Endothelial cell of umbilical vein (primary cell): Measurements from ENCODE around the gene FKBP6. TPM values are rescaled to one million over a fixed set of nuclear protein-coding genes. Genes with fewer than 3 reads are reported as not detected.

ENCODE experiments used
- BruUV-seq: library from RNA; stranded (reverse); fragments of 400-500 nt; replicated peaks from 2 replicates; lab custom pipeline; 2021; lab: Mats Ljungman, UMichigan
- CTCF ChIA-PET: fragments of 300-600, 350-600 bp; sonication (Branson Sonifier 250); formaldehyde crosslinking; loops from one replicate; lab custom pipeline; 2021; ENCODE audit warnings: antibody characterized with exemption, inconsistent platforms; lab: Charles Lee
- POLR2A ChIA-PET: fragments of 300-600, 350-600 bp; sonication (Branson Sonifier 250); formaldehyde crosslinking; loops from one replicate; lab custom pipeline; 2021; ENCODE audit warnings: antibody characterized with exemption, inconsistent platforms; lab: Charles Lee
- DNase-seq: peaks from one replicate; pipeline ENCODE4 v3.0.0-alpha.2; 2011; ENCODE audit warnings: low read depth, low spot score
- FAIRE-seq: peaks from 2 replicates; lab custom pipeline; 2011; peaks lifted over from hg19 to GRCh38; lab: Jason Lieb, UNC
- H2AFZ ChIP-seq: 2 replicates; pipeline ENCODE4 v1.6.0; 2012; ENCODE audit warnings: low read depth, low read length, control low read depth, inconsistent platforms
- H3K27ac ChIP-seq: 2 replicates; pipeline ENCODE4 v1.5.1; 2011; ENCODE audit warnings: low read depth, mild to moderate bottlenecking, control low read depth, low read length, moderate library complexity; ENCODE audit not compliant: insufficient read depth
- H3K27me3 ChIP-seq, 2 experiments: 2 replicates each; pipeline versions ENCODE4 v1.6.0 to v1.6.1; 2011; ENCODE audit warnings: low read length in 2 of 2, mixed read lengths in 1 of 2; ENCODE audit not compliant: control insufficient read depth in 2 of 2, insufficient read depth in 2 of 2
- H3K36me3 ChIP-seq, 2 experiments: 2 replicates in 1 of 2; 3 replicates in 1 of 2; pipeline ENCODE4 v1.5.1; 2011; ENCODE audit warnings: low read length in 2 of 2, mild to moderate bottlenecking in 1 of 2, moderate library complexity in 1 of 2; ENCODE audit not compliant: control insufficient read depth in 2 of 2, insufficient read depth in 2 of 2; ENCODE audit errors: extremely low read depth in 1 of 2
- H3K4me1 ChIP-seq: 3 replicates; pipeline ENCODE4 v1.5.1; 2011; ENCODE audit warnings: mild to moderate bottlenecking, low read length; ENCODE audit not compliant: control insufficient read depth, insufficient read depth; ENCODE audit errors: extremely low read depth
- H3K4me2 ChIP-seq: 2 replicates; pipeline ENCODE4 v1.6.1; 2011; ENCODE audit warnings: low read length, control low read depth, mixed read lengths; ENCODE audit not compliant: insufficient read depth
- H3K4me3 ChIP-seq, 3 experiments: fragments of 200-600 bp in 1 of 3; sonication (generic), shearing (Covaris generic) in 1 of 3; replicated peaks in 1 of 3; 2 replicates each; pipeline ENCODE4 v1.5.1; 2011 to 2016; ENCODE audit warnings: control low read depth in 3 of 3, low read length in 3 of 3, mild to moderate bottlenecking in 2 of 3, inconsistent platforms in 1 of 3, low read depth in 1 of 3, moderate library complexity in 1 of 3; ENCODE audit not compliant: insufficient read depth in 1 of 3
- H3K79me2 ChIP-seq: 2 replicates; pipeline ENCODE4 v1.6.0; 2012; ENCODE audit warnings: low read length, inconsistent platforms; ENCODE audit not compliant: control insufficient read depth, insufficient read depth
- H3K9ac ChIP-seq: replicated peaks from 2 replicates; pipeline ENCODE3; 2011; ENCODE audit warnings: low read length, control low read depth; ENCODE audit not compliant: insufficient read depth; ENCODE audit errors: extremely low read depth
- H3K9me1 ChIP-seq: replicated peaks from 3 replicates; pipeline ENCODE4 v1.6.0; 2011; ENCODE audit warnings: mild to moderate bottlenecking, low read length; ENCODE audit not compliant: control insufficient read depth, insufficient read depth; ENCODE audit errors: extremely low read depth
- H3K9me3 ChIP-seq: replicated peaks from 2 replicates; pipeline ENCODE4 v1.5.1; 2012; ENCODE audit warnings: low read length, inconsistent platforms; ENCODE audit not compliant: control insufficient read depth, insufficient read depth
- H4K20me1 ChIP-seq: replicated peaks from 2 replicates; pipeline ENCODE3; 2011; ENCODE audit warnings: mild to moderate bottlenecking, low read length; ENCODE audit not compliant: control insufficient read depth, insufficient read depth; ENCODE audit errors: extremely low read depth
- CTCF ChIP-seq, 2 donors: IDR thresholded peaks; 1 replicate in 1 of 2; 2 replicates in 1 of 2; pipeline ENCODE4 v1.5.1; 2011; ENCODE audit warnings: low read length in 2 of 2, mild to moderate bottlenecking in 2 of 2, moderate library complexity in 2 of 2, control low read depth in 1 of 2, inconsistent platforms in 1 of 2, low read depth in 1 of 2; ENCODE audit not compliant: insufficient read depth in 1 of 2; ENCODE audit errors: extremely low read depth in 1 of 2
- FOS ChIP-seq: IDR thresholded peaks from 2 replicates; pipeline ENCODE4 v1.6.1; 2011; ENCODE audit warnings: mild to moderate bottlenecking, low read length, moderate library complexity, borderline replicate concordance; ENCODE audit not compliant: insufficient read depth
- GATA2 ChIP-seq: IDR thresholded peaks from 2 replicates; pipeline ENCODE4 v1.7.0; 2011; ENCODE audit warnings: low read depth, mild to moderate bottlenecking, moderate library complexity, mixed read lengths, low read length; ENCODE audit not compliant: insufficient read length, insufficient read depth
- JUN ChIP-seq: IDR thresholded peaks from 2 replicates; pipeline ENCODE4 v1.6.1; 2011; ENCODE audit warnings: borderline replicate concordance, low read depth; ENCODE audit not compliant: insufficient read length, insufficient read depth
- MYC ChIP-seq: IDR thresholded peaks from one replicate; pipeline ENCODE4 v1.6.1; 2011; ENCODE audit warnings: mild to moderate bottlenecking, low read depth, low read length
- POLR2A ChIP-seq: IDR thresholded peaks from 2 replicates; pipeline ENCODE4 v1.6.1; 2012; ENCODE audit warnings: low read depth, mild to moderate bottlenecking, control low read depth, low read length
- POLR2AphosphoS5 ChIP-seq: IDR thresholded peaks from 2 replicates; pipeline ENCODE4 v1.6.1; 2012; ENCODE audit warnings: low read depth, mild to moderate bottlenecking, control low read depth, low read length, moderate library complexity; ENCODE audit not compliant: insufficient read depth
- dilution Hi-C: fragments of 300-500 bp; cut with MboI; formaldehyde crosslinking; loops from one replicate; pipeline ENCODE4 v1.15.0; 2019; ENCODE audit warnings: low sequenced_read_pairs; ENCODE audit not compliant: extremely low pct_ligation_motif_present
- intact Hi-C: fragments of 100-400 bp; cut with micrococcal nuclease; formaldehyde crosslinking; loops from one replicate; pipeline ENCODE4 v1.10.0; 2022
- polyA plus RNA-seq, 4 experiments: library from polyadenylated mRNA; depleted of rRNA in 3 of 4; stranded (reverse) in 3 of 4; unstranded in 1 of 4; fragments of >200 nt; gene quantifications; 2 replicates each; pipeline versions ENCODE4 v1.2.1 to v1.2.3, GENCODE V29; 2011 to 2012; ENCODE audit warnings: missing spikeins in 1 of 4
- total RNA-seq: library from RNA; stranded (reverse); gene quantifications from 2 replicates; pipeline ENCODE4 v1.2.3, GENCODE V29; 2021
- TF ChIP-seq, protein P1 (sequence below): IDR thresholded peaks from 2 replicates; pipeline ENCODE4 v1.6.1; 2011; ENCODE audit not compliant: insufficient read depth, insufficient read length

The FKBP6 gene
- total and polyA plus RNA-seq, 2 donors (not counting 3 experiments of a cell fraction or from before 2014, with no cell fraction given) = 0.04 TPM; not detected in 1

GRCh38 chr7:73313521-73313906 lies 14.4 kb upstream of the FKBP6 start:
- no peak overlapping the region for H3K27ac ChIP-seq
- intact Hi-C loops (no loop called here), dilution Hi-C loops (no loop called here)
- no peak for TF ChIP-seq MYC
- no peak for TF ChIP-seq POLR2A
- no peak for TF ChIP-seq POLR2AphosphoS5
- no peak for TF ChIP-seq CTCF (IDR thresholded peaks at IDR 0.05; ENCODE audit: extremely low read depth in 1 of 2, insufficient read depth in 1 of 2, low read depth in 1 of 2, low read length in 2 of 2)
- TF ChIP-seq, protein P1, sequence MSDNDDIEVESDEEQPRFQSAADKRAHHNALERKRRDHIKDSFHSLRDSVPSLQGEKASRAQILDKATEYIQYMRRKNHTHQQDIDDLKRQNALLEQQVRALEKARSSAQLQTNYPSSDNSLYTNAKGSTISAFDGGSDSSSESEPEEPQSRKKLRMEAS = no peak
- DNase-seq (no peak), FAIRE-seq (no peak)
- POLR2A ChIA-PET = no interaction called here
- H3K9me1 ChIP-seq = no peaks in the 10 kb centered on the region
- H2AFZ ChIP-seq = no peak overlapping the region
- H4K20me1 ChIP-seq = no peaks in the 10 kb centered on the region
- no peaks in the 10 kb centered on the region for H3K27me3 ChIP-seq
- no peak overlapping the region for H3K4me3 ChIP-seq
- H3K4me2 ChIP-seq = no peak overlapping the region
- H3K36me3 ChIP-seq = no peaks in the 10 kb centered on the region
- BruUV-seq = no TSS peak
- H3K79me2 ChIP-seq = no peaks in the 10 kb centered on the region
- CTCF ChIA-PET = interaction anchor here (0.9 kb wide), 1 partner anchor 11 kb away, joined by 3 read pairs; no protein-coding TSS in a partner anchor
- H3K4me1 ChIP-seq = no peaks in the 10 kb centered on the region
- no peaks in the 10 kb centered on the region for H3K9me3 ChIP-seq
- H3K9ac ChIP-seq = no peak overlapping the region

DNA sequence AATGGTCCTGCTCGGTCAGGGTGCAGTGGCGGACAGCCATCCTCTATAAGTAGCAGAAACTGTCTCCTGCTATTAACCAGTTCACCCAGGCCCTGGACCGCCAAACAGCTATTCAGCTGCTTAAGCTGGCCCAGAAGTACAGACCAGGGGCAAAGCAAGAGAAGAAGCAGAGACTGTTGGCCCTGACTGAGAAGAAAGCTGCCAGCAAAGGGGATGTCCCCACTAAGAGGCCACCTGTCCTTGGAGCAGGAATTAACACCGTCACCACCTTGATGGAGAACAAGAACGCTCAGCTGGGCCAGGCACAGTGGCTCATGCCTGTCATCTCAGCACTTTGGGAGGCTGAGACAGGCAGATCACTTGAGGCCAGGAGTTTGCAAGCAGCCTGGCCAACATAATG lies 13.7 kb upstream of the FKBP6 start:
- no peak for TF ChIP-seq JUN
- no peak for TF ChIP-seq MYC
- TF ChIP-seq CTCF (IDR thresholded peaks at IDR 0.05; ENCODE audit: extremely low read depth in 1 of 2, insufficient read depth in 1 of 2, low read depth in 1 of 2, low read length in 2 of 2) = no peak
- TF ChIP-seq FOS = no peak
- no peak for TF ChIP-seq POLR2A
- no peak for TF ChIP-seq GATA2
- H3K27me3 ChIP-seq = no peaks in the 10 kb centered on the region
- dilution Hi-C loops (no loop called here), intact Hi-C loops (no loop called here)
- no peak overlapping the region for H2AFZ ChIP-seq
- H3K36me3 ChIP-seq = no peaks in the 10 kb centered on the region
- BruUV-seq = no TSS peak
- ChIA-PET POLR2A (no interaction called here), CTCF (interaction anchor here (0.6 to 0.9 kb wide), 2 partner anchors 10 to 45 kb away, joined by 3 to 4 read pairs; no protein-coding TSS in a partner anchor)
- no peaks in the 10 kb centered on the region for H4K20me1 ChIP-seq
- no peak overlapping the region for H3K9ac ChIP-seq
- no peak for DNase-seq
- no peaks in the 10 kb centered on the region for H3K9me1 ChIP-seq
- no peak overlapping the region for H3K4me2 ChIP-seq
- no peak overlapping the region for H3K4me3 ChIP-seq
- no peak for FAIRE-seq
- H3K27ac ChIP-seq = no peak overlapping the region
- H3K9me3 ChIP-seq = no peaks in the 10 kb centered on the region
- no peaks in the 10 kb centered on the region for H3K4me1 ChIP-seq
- H3K79me2 ChIP-seq = no peaks in the 10 kb centered on the region
